ENCODE results near the gene IL1B.

GRCh38 chr2:112787729-112788393 is 48.7 kb downstream of the IL1B start:
- no peak for TF ChIP-seq EZH2 (IDR thresholded peaks at IDR 0.05)
- no peak for TF ChIP-seq POLR2AphosphoS5 (IDR thresholded peaks at IDR 0.05; ENCODE audit: borderline replicate concordance, low read depth, low read length)

Data from SK-N-MC (cell line).